ENCODE results near the gene WIPF3.

DNA sequence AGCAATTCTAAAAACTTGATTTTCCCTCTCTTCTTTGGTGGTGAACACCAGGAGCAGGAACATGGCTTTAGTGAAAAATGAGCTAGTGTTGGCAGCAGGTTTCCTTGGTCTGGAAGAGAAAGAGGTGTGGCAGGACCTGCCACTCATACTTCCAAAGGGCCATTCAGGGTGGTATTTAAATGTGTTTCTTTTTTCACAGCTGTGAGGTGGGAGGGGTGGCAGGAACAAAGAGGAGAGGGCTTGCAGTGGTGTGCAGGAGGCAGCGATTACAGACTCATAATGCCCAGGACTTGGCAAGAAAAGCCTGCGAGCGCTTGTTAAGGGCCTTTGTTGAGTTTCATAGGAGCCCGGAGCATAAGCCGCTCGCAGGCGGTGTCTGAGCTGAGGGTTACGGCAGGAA, 36.8 kb downstream of the WIPF3 start:
- TF ChIP-seq EZH2 (IDR thresholded peaks at IDR 0.05; ENCODE audit: insufficient read depth, poor library complexity, severe bottlenecking): no peak
- TF ChIP-seq EZH2phosphoT487 (IDR thresholded peaks at IDR 0.05; ENCODE audit: insufficient read depth, low read depth): no peak

Data from GM23248 (cell line).